PC-9 (cell line): ENCODE data around the gene GPR137B. TPM values are rescaled to one million over a fixed set of nuclear protein-coding genes. Genes with fewer than 3 reads are reported as not detected.

ENCODE experiments used
- BruUV-seq: library from RNA; stranded (reverse); fragments of 400-500 nt; replicated peaks from 2 replicates; lab custom pipeline; 2021; lab: Mats Ljungman, UMichigan
- CTCF ChIA-PET: fragments of 300-600 bp; sonication (Branson Sonifier 250); formaldehyde crosslinking; loops from one replicate; lab custom pipeline; 2022; ENCODE audit warnings: antibody characterized with exemption; lab: Charles Lee
- POLR2A ChIA-PET: fragments of 300-600 bp; sonication (Branson Sonifier 250); formaldehyde crosslinking; loops from one replicate; lab custom pipeline; 2022; ENCODE audit warnings: antibody characterized with exemption; ENCODE audit not compliant: unreplicated experiment; lab: Charles Lee
- DNase-seq, 2 experiments: peaks; one replicate each; pipeline versions ENCODE4 v3.0.0 to v3.0.0-alpha.2; 2015 to 2022; ENCODE audit warnings: mixed read lengths in 1 of 2
- H2AFZ ChIP-seq: fragments of 200-600 bp; sonication (generic); 2 replicates; pipeline ENCODE4 v1.8.1; 2017; ENCODE audit warnings: antibody characterized with exemption
- H3F3A ChIP-seq: fragments of 200-600 bp; sonication (generic); 2 replicates; pipeline ENCODE4 v1.8.1; 2017; ENCODE audit warnings: antibody characterized with exemption, mild to moderate bottlenecking, low read depth; ENCODE audit not compliant: insufficient read depth
- H3K27ac ChIP-seq: fragments of 200-600 bp; sonication (generic); 2 replicates; pipeline ENCODE4 v1.6.1; 2016; ENCODE audit warnings: mixed run types
- H3K27me3 ChIP-seq: fragments of 200-600 bp; sonication (generic); 2 replicates; pipeline ENCODE4 v1.6.1; 2016; ENCODE audit warnings: low read depth, mixed run types; ENCODE audit not compliant: insufficient read depth
- H3K36me3 ChIP-seq: fragments of 200-600 bp; sonication (generic); 2 replicates; pipeline ENCODE4 v1.6.1; 2016; ENCODE audit warnings: low read depth, mixed run types
- H3K4me1 ChIP-seq: fragments of 200-600 bp; sonication (generic); replicated peaks from 2 replicates; pipeline ENCODE4 v1.6.1; 2016; ENCODE audit warnings: mixed run types; ENCODE audit not compliant: insufficient read depth
- H3K4me2 ChIP-seq: fragments of 200-600 bp; sonication (generic); 2 replicates; pipeline ENCODE4 v1.6.1; 2017; ENCODE audit warnings: mixed run types
- H3K4me3 ChIP-seq: fragments of 200-600 bp; sonication (generic); 2 replicates; pipeline ENCODE4 v1.6.1; 2016; ENCODE audit warnings: mixed run types
- H3K79me2 ChIP-seq: fragments of 200-600 bp; sonication (generic); 2 replicates; pipeline ENCODE4 v1.6.1; 2017; ENCODE audit warnings: low read depth, mixed run types
- H3K9me2 ChIP-seq: fragments of 200-600 bp; sonication (generic); 2 replicates; pipeline ENCODE4 v1.8.1; 2017; ENCODE audit warnings: mild to moderate bottlenecking; ENCODE audit not compliant: insufficient read depth
- H3K9me3 ChIP-seq: fragments of 200-600 bp; sonication (generic); 2 replicates; pipeline ENCODE4 v1.8.1; 2016; ENCODE audit warnings: low read depth; ENCODE audit not compliant: insufficient read depth
- H4K20me1 ChIP-seq: fragments of 200-600 bp; sonication (generic); 2 replicates; pipeline ENCODE4 v1.8.1; 2017; ENCODE audit not compliant: insufficient read depth
- CTCF ChIP-seq: fragments of 200-600 bp; sonication (generic); conservative IDR thresholded peaks from 2 replicates; pipeline ENCODE4 v1.6.1; 2017; ENCODE audit warnings: mixed run types, antibody characterized with exemption, mild to moderate bottlenecking, moderate library complexity
- EZH2 ChIP-seq: fragments of 200-600 bp; sonication (generic); IDR thresholded peaks from 2 replicates; pipeline ENCODE4 v1.8.0; 2017; ENCODE audit warnings: antibody characterized with exemption, low read depth
- intact Hi-C: fragments of 100-400 bp; cut with micrococcal nuclease; formaldehyde crosslinking; loops from one replicate; pipeline ENCODE4 v1.10.0; 2022; ENCODE audit not compliant: unreplicated experiment
- total RNA-seq: library from RNA; stranded (reverse); gene quantifications from 2 replicates; pipeline ENCODE4 v1.2.3, GENCODE V29; 2021

The GPR137B gene
- total RNA-seq, 1 experiment from 2014 or later, result not detected

- no peak overlapping the region for H3K27ac ChIP-seq
- H4K20me1 ChIP-seq, result no peaks in the 10 kb centered on the region
- H3K4me1 ChIP-seq, result no peaks in the 10 kb centered on the region
- H3K27me3 ChIP-seq, result 0 out of 2 replicates have a peak, but pooled peaks cover 6% of the 10 kb centered on the region
- no TSS peak for BruUV-seq
- no peaks in the 10 kb centered on the region for H3K9me2 ChIP-seq
- DNase-seq, result no peak
- ChIA-PET CTCF (no interaction called here), POLR2A (no interaction called here)
- intact Hi-C loops, result no loop called here
- no peaks in the 10 kb centered on the region for H3F3A ChIP-seq
- H3K36me3 ChIP-seq, result no peaks in the 10 kb centered on the region
- TF ChIP-seq CTCF (no peak), EZH2 (no peak)
- H3K9me3 ChIP-seq, result no peaks in the 10 kb centered on the region
- H3K4me3 ChIP-seq, result no peak overlapping the region
- H3K79me2 ChIP-seq, result no peaks in the 10 kb centered on the region
- no peak overlapping the region for H2AFZ ChIP-seq
- no peak overlapping the region for H3K4me2 ChIP-seq
Observed at GRCh38 chr1:236147068-236147467, 4.7 kb downstream of the GPR137B start.

GRCh38 chr1:236147521-236148469 is 5.5 kb downstream of the GPR137B start:
- H2AFZ ChIP-seq, result no peak overlapping the region
- H3K79me2 ChIP-seq, result no peaks in the 10 kb centered on the region
- no peak overlapping the region for H3K4me2 ChIP-seq
- intact Hi-C loops, result no loop called here
- no peaks in the 10 kb centered on the region for H4K20me1 ChIP-seq
- no peaks in the 10 kb centered on the region for H3K9me2 ChIP-seq
- 0 out of 2 replicates have a peak, but pooled peaks cover 6% of the 10 kb centered on the region for H3K27me3 ChIP-seq
- H3K36me3 ChIP-seq, result no peaks in the 10 kb centered on the region
- no TSS peak for BruUV-seq
- ChIA-PET POLR2A (no interaction called here), CTCF (no interaction called here)
- TF ChIP-seq CTCF, result no peak
- no peak for TF ChIP-seq EZH2
- no peaks in the 10 kb centered on the region for H3K9me3 ChIP-seq
- no peak overlapping the region for H3K27ac ChIP-seq
- no peak for DNase-seq
- no peaks in the 10 kb centered on the region for H3K4me1 ChIP-seq
- no peak overlapping the region for H3K4me3 ChIP-seq
- H3F3A ChIP-seq, result no peaks in the 10 kb centered on the region

GRCh38 chr1:236148470-236148845 is 6.1 kb downstream of the GPR137B start:
- H3F3A ChIP-seq, result no peaks in the 10 kb centered on the region
- no peak overlapping the region for H3K27ac ChIP-seq
- BruUV-seq, result no TSS peak
- H4K20me1 ChIP-seq, result no peaks in the 10 kb centered on the region
- intact Hi-C loops, result no loop called here
- H3K4me2 ChIP-seq, result no peak overlapping the region
- POLR2A ChIA-PET, result no interaction called here
- no peaks in the 10 kb centered on the region for H3K4me1 ChIP-seq
- H3K9me2 ChIP-seq, result no peaks in the 10 kb centered on the region
- H3K27me3 ChIP-seq, result 0 out of 2 replicates have a peak, but pooled peaks cover 8% of the 10 kb centered on the region
- H3K4me3 ChIP-seq, result no peak overlapping the region
- no peak for TF ChIP-seq EZH2
- TF ChIP-seq CTCF, result no peak
- CTCF ChIA-PET, result no interaction called here
- H2AFZ ChIP-seq, result no peak overlapping the region
- DNase-seq, result no peak
- H3K9me3 ChIP-seq, result no peaks in the 10 kb centered on the region
- no peaks in the 10 kb centered on the region for H3K36me3 ChIP-seq
- H3K79me2 ChIP-seq, result no peaks in the 10 kb centered on the region
